HepG2 (cell line): ENCODE measurements around the gene ARL8B. TPM values are rescaled to one million over a fixed set of nuclear protein-coding genes. Genes with fewer than 3 reads are reported as not detected.

Source experiments
- ATAC-seq: fragments of 200-7000 bp; cut with Tn5 transposase; 3 replicates; pipeline ENCODE4 v1.9.1; 2020; ENCODE audit warnings: mild to moderate bottlenecking, moderate library complexity
- BruUV-seq: library from RNA; stranded (reverse); fragments of 400-500 nt; replicated peaks from 2 replicates; lab custom pipeline; 2021; lab: Mats Ljungman, UMichigan
- CTCF ChIA-PET: fragments of 300-600 bp; formaldehyde crosslinking; extraction: SDS; loops from one replicate; lab custom pipeline; 2021; ENCODE audit warnings: low total read pairs, inconsistent platforms, low intra/inter-chr PET ratio; lab: Yijun Ruan, JAX
- POLR2A ChIA-PET: fragments of 350-600 bp; sonication (Branson Sonifier 250); formaldehyde crosslinking; loops from one replicate; lab custom pipeline; 2020; ENCODE audit warnings: antibody characterized with exemption, inconsistent platforms; lab: Yijun Ruan, JAX
- DNase-seq: peaks from one replicate; pipeline ENCODE4 v3.0.0-alpha.2; 2015; ENCODE audit warnings: low spot score
- FAIRE-seq: peaks from 3 replicates; lab custom pipeline; 2011; peaks lifted over from hg19 to GRCh38; lab: Jason Lieb, UNC
- H2AFZ ChIP-seq: one replicate; pipeline ENCODE4 v1.6.1; 2011; ENCODE audit warnings: low read length, inconsistent platforms
- H3K27ac ChIP-seq: fragments of 300-600 bp; 3 replicates; pipeline ENCODE4 v1.8.0; 2011; ENCODE audit warnings: mixed run types, mild to moderate bottlenecking, mixed read lengths, low read length, inconsistent platforms; ENCODE audit not compliant: insufficient read depth; ENCODE audit errors: extremely low read length
- H3K27me3 ChIP-seq, 2 experiments: fragments of 200-600 bp in 1 of 2; 2 replicates in 1 of 2; 3 replicates in 1 of 2; pipeline versions ENCODE4 v1.6.0 to v1.8.0; 2011; ENCODE audit warnings: low read length in 2 of 2, mild to moderate bottlenecking in 2 of 2, moderate library complexity in 2 of 2, inconsistent platforms in 1 of 2; ENCODE audit not compliant: insufficient read depth in 2 of 2, control insufficient read depth in 1 of 2
- H3K36me3 ChIP-seq, 2 experiments: fragments of 200-600 bp in 1 of 2; replicated peaks in 1 of 2; 2 replicates in 1 of 2; 3 replicates in 1 of 2; pipeline versions ENCODE4 v1.5.1 to v1.8.0; 2011; ENCODE audit warnings: low read length in 2 of 2, inconsistent platforms in 1 of 2; ENCODE audit not compliant: insufficient read depth in 2 of 2, control insufficient read depth in 1 of 2
- H3K4me1 ChIP-seq: 2 replicates; pipeline ENCODE4 v1.5.1; 2012; ENCODE audit warnings: low read length, inconsistent platforms; ENCODE audit not compliant: insufficient read depth
- H3K4me2 ChIP-seq: 2 replicates; pipeline ENCODE4 v1.6.0; 2011; ENCODE audit warnings: low read depth, low read length, inconsistent platforms
- H3K4me3 ChIP-seq, 3 experiments: fragments of 200-600 bp in 1 of 3; sonication (generic), shearing (Covaris generic) in 1 of 3; replicated peaks in 1 of 3; 2 replicates each; pipeline ENCODE4 v1.5.1; 2011 to 2016; ENCODE audit warnings: low read length in 3 of 3, inconsistent platforms in 2 of 3, low read depth in 2 of 3, mild to moderate bottlenecking in 2 of 3, control low read depth in 1 of 3, mixed read lengths in 1 of 3; ENCODE audit not compliant: insufficient read depth in 1 of 3
- H3K79me2 ChIP-seq: one replicate; pipeline ENCODE4 v1.6.1; 2011; ENCODE audit warnings: low read length, inconsistent platforms; ENCODE audit not compliant: insufficient read depth
- H3K9ac ChIP-seq: 2 replicates; pipeline ENCODE4 v1.6.0; 2011; ENCODE audit warnings: mild to moderate bottlenecking, low read depth, low read length, inconsistent platforms; ENCODE audit not compliant: insufficient read depth
- H3K9me3 ChIP-seq: 2 replicates; pipeline ENCODE4 v1.5.1; 2012; ENCODE audit warnings: mild to moderate bottlenecking, low read length
- H4K20me1 ChIP-seq: 2 replicates; pipeline ENCODE4 v1.6.0; 2011; ENCODE audit warnings: inconsistent platforms, mild to moderate bottlenecking, low read length, moderate library complexity; ENCODE audit not compliant: insufficient read depth
- KLF15 ChIP-seq: sonication (generic); formaldehyde crosslinking; IDR thresholded peaks from 2 replicates; pipeline ENCODE4 v1.8.1; 2023; ENCODE audit warnings: borderline replicate concordance, mild to moderate bottlenecking, inconsistent platforms, missing genetic modification reagents, mixed read lengths
- MED8 ChIP-seq: sonication (generic); formaldehyde crosslinking; IDR thresholded peaks from 2 replicates; pipeline ENCODE4 v1.8.1; 2023; ENCODE audit warnings: mild to moderate bottlenecking, missing genetic modification reagents; ENCODE audit not compliant: insufficient replicate concordance
- MEIS1 ChIP-seq: sonication (generic); formaldehyde crosslinking; IDR thresholded peaks from 2 replicates; pipeline ENCODE4 v1.9.0; 2021; ENCODE audit warnings: mild to moderate bottlenecking, missing genetic modification reagents, moderate library complexity, borderline replicate concordance
- ZNF205 ChIP-seq: IDR thresholded peaks from 2 replicates; pipeline ENCODE4 v1.6.1; 2018; ENCODE audit warnings: missing biosample characterization, missing genetic modification reagents
- ZNF263 ChIP-seq: sonication (generic); formaldehyde crosslinking; IDR thresholded peaks from 2 replicates; pipeline ENCODE4 v1.4.0; 2020; ENCODE audit warnings: missing genetic modification reagents
- ZNF563 ChIP-seq: sonication (generic); formaldehyde crosslinking; IDR thresholded peaks from 2 replicates; pipeline ENCODE4 v1.8.0; 2022; ENCODE audit warnings: mild to moderate bottlenecking, moderate library complexity, missing genetic modification reagents
- WGBS: methylation state at CpG from one replicate; pipeline ENCODE4 v1.1.6; 2017; ENCODE audit warnings: low lambda C conversion rate; 5-methylcytosine and 5-hydroxymethylcytosine counted together
- in situ Hi-C: cut with HindIII; loops from 2 replicates; pipeline ENCODE4 v1.10.0; 2017; ENCODE audit warnings: low pct_unique_long_range_greater_than_20kb; ENCODE audit not compliant: extremely low pct_ligation_motif_present
- intact Hi-C: fragments of 100-400 bp; cut with micrococcal nuclease; formaldehyde crosslinking; loops from one replicate; pipeline ENCODE4 v1.10.0; 2022; ENCODE audit not compliant: unreplicated experiment
- polyA plus RNA-seq, 8 experiments: library from polyadenylated mRNA; depleted of rRNA in 3 of 8; stranded (reverse) in 7 of 8; unstranded in 1 of 8; fragments of >200 nt; fragmentation: Illumina TruSeq in 4 of 8; extraction: Trizol in 4 of 8; gene quantifications; 2 replicates each; pipeline versions ENCODE4 v1.2.1 to v1.2.3, GENCODE V29; 2011 to 2016; ENCODE audit warnings: low read depth in 4 of 8, missing spikeins in 1 of 8, mixed read lengths in 1 of 8; ENCODE audit not compliant: insufficient read depth in 1 of 8
- total RNA-seq, 5 experiments: library from RNA; depleted of rRNA; stranded (reverse); fragments of >200 nt; fragmentation: Illumina TruSeq; extraction: Trizol; gene quantifications; 2 replicates each; pipeline ENCODE4 v1.2.3, GENCODE V29; 2016; ENCODE audit warnings: low read depth in 1 of 5
- TF ChIP-seq, protein P1 (sequence below): sonication (generic); formaldehyde crosslinking; IDR thresholded peaks from 2 replicates; pipeline ENCODE4 v1.4.0; 2020; ENCODE audit warnings: missing genetic modification reagents, borderline replicate concordance
- TF ChIP-seq, protein P2 (sequence below): sonication (generic); formaldehyde crosslinking; IDR thresholded peaks from 2 replicates; pipeline ENCODE4 v1.5.0; 2020; ENCODE audit warnings: mild to moderate bottlenecking, missing genetic modification reagents, borderline replicate concordance

The ARL8B gene
- total and polyA plus RNA-seq, 2 of the 13 experiments (the other 11 are each of a cell fraction or from before 2014, with no cell fraction given) = 23.5 to 30.4 TPM

DNA sequence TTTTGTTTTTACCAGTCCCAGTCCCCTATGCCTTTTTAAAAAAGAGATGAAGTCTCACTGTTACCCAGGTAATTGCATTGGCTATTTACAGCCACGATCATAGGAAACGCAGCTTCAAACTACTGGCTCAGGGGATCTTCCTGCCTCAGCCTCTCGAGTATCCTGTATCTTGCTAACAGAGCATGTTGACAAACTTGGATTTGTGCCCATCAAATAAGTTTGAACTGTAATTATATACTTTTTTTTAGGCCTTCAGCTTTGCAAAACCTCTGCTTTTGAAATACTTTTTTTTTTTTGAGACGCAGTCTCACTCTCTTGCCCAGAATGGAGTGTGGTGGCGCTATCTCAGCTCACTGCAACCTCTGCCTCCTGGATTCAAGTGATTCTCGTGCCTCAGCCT is 62.4 kb downstream of the ARL8B start:
- no TSS peak for BruUV-seq
- no peaks in the 10 kb centered on the region for H3K9me3 ChIP-seq
- peaks cover 23% of the 10 kb centered on the region for H3K79me2 ChIP-seq
- no peak for ATAC-seq
- no peak for DNase-seq
- no peak overlapping the region for H3K9ac ChIP-seq
- FAIRE-seq = no peak
- no peaks in the 10 kb centered on the region; a peak in 1 of 5 replicates for H3K27me3 ChIP-seq
- intact Hi-C loops = loop anchor here (10.0 kb wide), 1 partner anchor 200 kb away; no protein-coding TSS in a partner anchor
- no peak overlapping the region for H3K4me2 ChIP-seq
- no peak overlapping the region for H3K4me3 ChIP-seq
- H3K36me3 ChIP-seq = peaks cover 0 to 26% of the 10 kb centered on the region in 2 experiments; a peak in 3 of 5 replicates
- POLR2A ChIA-PET = no interaction called here
- H3K4me1 ChIP-seq = peaks cover 16% of the 10 kb centered on the region
- TF ChIP-seq, protein P1, sequence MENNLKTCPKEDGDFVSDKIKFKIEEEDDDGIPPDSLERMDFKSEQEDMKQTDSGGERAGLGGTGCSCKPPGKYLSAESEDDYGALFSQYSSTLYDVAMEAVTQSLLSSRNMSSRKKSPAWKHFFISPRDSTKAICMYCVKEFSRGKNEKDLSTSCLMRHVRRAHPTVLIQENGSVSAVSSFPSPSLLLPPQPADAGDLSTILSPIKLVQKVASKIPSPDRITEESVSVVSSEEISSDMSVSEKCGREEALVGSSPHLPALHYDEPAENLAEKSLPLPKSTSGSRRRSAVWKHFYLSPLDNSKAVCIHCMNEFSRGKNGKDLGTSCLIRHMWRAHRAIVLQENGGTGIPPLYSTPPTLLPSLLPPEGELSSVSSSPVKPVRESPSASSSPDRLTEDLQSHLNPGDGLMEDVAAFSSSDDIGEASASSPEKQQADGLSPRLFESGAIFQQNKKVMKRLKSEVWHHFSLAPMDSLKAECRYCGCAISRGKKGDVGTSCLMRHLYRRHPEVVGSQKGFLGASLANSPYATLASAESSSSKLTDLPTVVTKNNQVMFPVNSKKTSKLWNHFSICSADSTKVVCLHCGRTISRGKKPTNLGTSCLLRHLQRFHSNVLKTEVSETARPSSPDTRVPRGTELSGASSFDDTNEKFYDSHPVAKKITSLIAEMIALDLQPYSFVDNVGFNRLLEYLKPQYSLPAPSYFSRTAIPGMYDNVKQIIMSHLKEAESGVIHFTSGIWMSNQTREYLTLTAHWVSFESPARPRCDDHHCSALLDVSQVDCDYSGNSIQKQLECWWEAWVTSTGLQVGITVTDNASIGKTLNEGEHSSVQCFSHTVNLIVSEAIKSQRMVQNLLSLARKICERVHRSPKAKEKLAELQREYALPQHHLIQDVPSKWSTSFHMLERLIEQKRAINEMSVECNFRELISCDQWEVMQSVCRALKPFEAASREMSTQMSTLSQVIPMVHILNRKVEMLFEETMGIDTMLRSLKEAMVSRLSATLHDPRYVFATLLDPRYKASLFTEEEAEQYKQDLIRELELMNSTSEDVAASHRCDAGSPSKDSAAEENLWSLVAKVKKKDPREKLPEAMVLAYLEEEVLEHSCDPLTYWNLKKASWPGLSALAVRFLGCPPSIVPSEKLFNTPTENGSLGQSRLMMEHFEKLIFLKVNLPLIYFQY = no peak
- TF ChIP-seq, protein P2, sequence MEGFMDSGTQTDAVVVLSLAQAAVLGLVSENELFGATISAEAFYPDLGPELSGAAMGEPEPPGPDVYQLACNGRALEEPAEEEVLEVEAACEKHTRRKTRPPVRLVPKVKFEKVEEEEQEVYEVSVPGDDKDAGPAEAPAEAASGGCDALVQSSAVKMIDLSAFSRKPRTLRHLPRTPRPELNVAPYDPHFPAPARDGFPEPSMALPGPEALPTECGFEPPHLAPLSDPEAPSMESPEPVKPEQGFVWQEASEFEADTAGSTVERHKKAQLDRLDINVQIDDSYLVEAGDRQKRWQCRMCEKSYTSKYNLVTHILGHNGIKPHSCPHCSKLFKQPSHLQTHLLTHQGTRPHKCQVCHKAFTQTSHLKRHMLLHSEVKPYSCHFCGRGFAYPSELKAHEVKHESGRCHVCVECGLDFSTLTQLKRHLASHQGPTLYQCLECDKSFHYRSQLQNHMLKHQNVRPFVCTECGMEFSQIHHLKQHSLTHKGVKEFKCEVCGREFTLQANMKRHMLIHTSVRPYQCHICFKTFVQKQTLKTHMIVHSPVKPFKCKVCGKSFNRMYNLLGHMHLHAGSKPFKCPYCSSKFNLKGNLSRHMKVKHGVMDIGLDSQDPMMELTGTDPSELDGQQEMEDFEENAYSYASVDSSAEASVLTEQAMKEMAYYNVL (CRISPR knock-in tag) = no peak
- TF ChIP-seq ZNF205 (CRISPR knock-in tag) = no peak
- TF ChIP-seq MED8 (CRISPR knock-in tag) = no peak
- TF ChIP-seq ZNF263 (CRISPR knock-in tag) = no peak
- TF ChIP-seq MEIS1 (CRISPR knock-in tag) = no peak
- TF ChIP-seq ZNF563 (CRISPR knock-in tag) = no peak
- no peak for TF ChIP-seq KLF15 (CRISPR knock-in tag)
- H4K20me1 ChIP-seq = 0 out of 2 replicates have a peak, but pooled peaks cover 5% of the 10 kb centered on the region
- 97% methylated on average over 6 of the region's 6 CpGs for WGBS
- in situ Hi-C loops = no loop called here
- no peak overlapping the region for H2AFZ ChIP-seq
- CTCF ChIA-PET = no interaction called here
- H3K27ac ChIP-seq = no peak overlapping the region
